ENCODE data around the gene TRIM54.

The TRIM54 gene

GRCh38 chr2:27249159-27249890, 32.9 kb upstream of the TRIM54 start:
- no peak overlapping the region for H3K9ac ChIP-seq (ENCODE audit: insufficient read length, low read depth)
- TF ChIP-seq YY1 (IDR thresholded peaks at IDR 0.05; ENCODE audit: insufficient read depth, insufficient read length): no peak
- no peak for TF ChIP-seq ZNF274 (IDR thresholded peaks at IDR 0.05; ENCODE audit: low read depth, low read length)
- no peak for TF ChIP-seq SUZ12 (IDR thresholded peaks at IDR 0.05; ENCODE audit: extremely low read depth, insufficient read depth, insufficient read length)
- H3K27me3 ChIP-seq (ENCODE audit: insufficient read depth, insufficient read length): no peaks in the 10 kb centered on the region
- H3K4me3 ChIP-seq (ENCODE audit: insufficient read length, low read depth): no peak overlapping the region
- no peak for DNase-seq (ENCODE audit: low read depth, low spot score)
- H3K36me3 ChIP-seq (ENCODE audit: insufficient read depth, insufficient read length, low read length): peaks cover 12% of the 10 kb centered on the region
- peaks cover 5% of the 10 kb centered on the region for H3K4me1 ChIP-seq (ENCODE audit: insufficient read depth, insufficient read length)
- H3K9me3 ChIP-seq (ENCODE audit: insufficient read depth, low read length): no peaks in the 10 kb centered on the region

- Histone ChIP-seq H3K9ac (ENCODE audit: insufficient read length, low read depth) (peak overlapping the region; percentile 63), H3K36me3 (ENCODE audit: insufficient read depth, insufficient read length, low read length) (peaks cover 6% of the 10 kb centered on the region), H3K9me3 (ENCODE audit: insufficient read depth, low read length) (no peaks in the 10 kb centered on the region), H3K27me3 (ENCODE audit: insufficient read depth, insufficient read length) (no peaks in the 10 kb centered on the region), H3K4me3 (ENCODE audit: insufficient read length, low read depth) (peak overlapping the region; percentile 15), H3K4me1 (ENCODE audit: insufficient read depth, insufficient read length) (peaks cover 5% of the 10 kb centered on the region)
- DNase-seq (ENCODE audit: low read depth, low spot score): peak; percentile 80
- no peak for TF ChIP-seq YY1 (IDR thresholded peaks at IDR 0.05; ENCODE audit: insufficient read depth, insufficient read length)
- no peak for TF ChIP-seq SUZ12 (IDR thresholded peaks at IDR 0.05; ENCODE audit: extremely low read depth, insufficient read depth, insufficient read length)
- TF ChIP-seq ZNF274 (IDR thresholded peaks at IDR 0.05; ENCODE audit: low read depth, low read length): no peak
Observed at GRCh38 chr2:27249891-27250651, 32.2 kb upstream of the TRIM54 start.

- H3K27me3 ChIP-seq (ENCODE audit: insufficient read depth, insufficient read length): no peaks in the 10 kb centered on the region
- H3K9me3 ChIP-seq (ENCODE audit: insufficient read depth, low read length): no peaks in the 10 kb centered on the region
- H3K36me3 ChIP-seq (ENCODE audit: insufficient read depth, insufficient read length, low read length): no peaks in the 10 kb centered on the region
- TF ChIP-seq YY1 (IDR thresholded peaks at IDR 0.05; ENCODE audit: insufficient read depth, insufficient read length) (no peak), SUZ12 (IDR thresholded peaks at IDR 0.05; ENCODE audit: extremely low read depth, insufficient read depth, insufficient read length) (no peak), ZNF274 (IDR thresholded peaks at IDR 0.05; ENCODE audit: low read depth, low read length) (no peak)
- H3K4me3 ChIP-seq (ENCODE audit: insufficient read length, low read depth): peak overlapping the region; percentile 15
- peak overlapping the region; percentile 63 for H3K9ac ChIP-seq (ENCODE audit: insufficient read length, low read depth)
- H3K4me1 ChIP-seq (ENCODE audit: insufficient read depth, insufficient read length): peaks cover 5% of the 10 kb centered on the region
- DNase-seq (ENCODE audit: low read depth, low spot score): no peak
Observed at GRCh38 chr2:27250652-27251379, 31.4 kb upstream of the TRIM54 start.

- TF ChIP-seq ZNF274 (IDR thresholded peaks at IDR 0.05; ENCODE audit: low read depth, low read length) (no peak), YY1 (IDR thresholded peaks at IDR 0.05; ENCODE audit: insufficient read depth, insufficient read length) (no peak), SUZ12 (IDR thresholded peaks at IDR 0.05; ENCODE audit: extremely low read depth, insufficient read depth, insufficient read length) (no peak)
- Histone ChIP-seq H3K27me3 (ENCODE audit: insufficient read depth, insufficient read length) (no peaks in the 10 kb centered on the region), H3K9ac (ENCODE audit: insufficient read length, low read depth) (no peak overlapping the region), H3K9me3 (ENCODE audit: insufficient read depth, low read length) (no peaks in the 10 kb centered on the region), H3K4me3 (ENCODE audit: insufficient read length, low read depth) (no peak overlapping the region), H3K36me3 (ENCODE audit: insufficient read depth, insufficient read length, low read length) (no peaks in the 10 kb centered on the region), H3K4me1 (ENCODE audit: insufficient read depth, insufficient read length) (peaks cover 5% of the 10 kb centered on the region)
- no peak for DNase-seq (ENCODE audit: low read depth, low spot score)
Observed at GRCh38 chr2:27251766-27252165, 30.5 kb upstream of the TRIM54 start.

GRCh38 chr2:27255187-27255586, 27.0 kb upstream of the TRIM54 start:
- no peak for DNase-seq (ENCODE audit: low read depth, low spot score)
- no peaks in the 10 kb centered on the region for H3K36me3 ChIP-seq (ENCODE audit: insufficient read depth, insufficient read length, low read length)
- H3K27me3 ChIP-seq (ENCODE audit: insufficient read depth, insufficient read length): peaks cover 8% of the 10 kb centered on the region
- no peak overlapping the region for H3K9ac ChIP-seq (ENCODE audit: insufficient read length, low read depth)
- H3K9me3 ChIP-seq (ENCODE audit: insufficient read depth, low read length): no peaks in the 10 kb centered on the region
- no peak for TF ChIP-seq ZNF274 (IDR thresholded peaks at IDR 0.05; ENCODE audit: low read depth, low read length)
- TF ChIP-seq YY1 (IDR thresholded peaks at IDR 0.05; ENCODE audit: insufficient read depth, insufficient read length): no peak
- no peak for TF ChIP-seq SUZ12 (IDR thresholded peaks at IDR 0.05; ENCODE audit: extremely low read depth, insufficient read depth, insufficient read length)
- H3K4me3 ChIP-seq (ENCODE audit: insufficient read length, low read depth): no peak overlapping the region
- H3K4me1 ChIP-seq (ENCODE audit: insufficient read depth, insufficient read length): peaks cover 8% of the 10 kb centered on the region

- H3K4me3 ChIP-seq (ENCODE audit: insufficient read length, low read depth): no peak overlapping the region
- no peak for DNase-seq (ENCODE audit: low read depth, low spot score)
- TF ChIP-seq SUZ12 (IDR thresholded peaks at IDR 0.05; ENCODE audit: extremely low read depth, insufficient read depth, insufficient read length) (no peak), ZNF274 (IDR thresholded peaks at IDR 0.05; ENCODE audit: low read depth, low read length) (no peak), YY1 (IDR thresholded peaks at IDR 0.05; ENCODE audit: insufficient read depth, insufficient read length) (no peak)
- H3K4me1 ChIP-seq (ENCODE audit: insufficient read depth, insufficient read length): peaks cover 7% of the 10 kb centered on the region
- H3K27me3 ChIP-seq (ENCODE audit: insufficient read depth, insufficient read length): peaks cover 13% of the 10 kb centered on the region
- H3K9ac ChIP-seq (ENCODE audit: insufficient read length, low read depth): no peak overlapping the region
- no peaks in the 10 kb centered on the region for H3K9me3 ChIP-seq (ENCODE audit: insufficient read depth, low read length)
- no peaks in the 10 kb centered on the region for H3K36me3 ChIP-seq (ENCODE audit: insufficient read depth, insufficient read length, low read length)
Observed at GRCh38 chr2:27255660-27256059, 26.6 kb upstream of the TRIM54 start.

Measured in NT2/D1 (cell line).